PC-9 (cell line): ENCODE results near the gene TBC1D14. TPM values are rescaled to one million over a fixed set of nuclear protein-coding genes. Genes with fewer than 3 reads are reported as not detected.

ENCODE experiments used
- BruUV-seq: library from RNA; stranded (reverse); fragments of 400-500 nt; replicated peaks from 2 replicates; lab custom pipeline; 2021; lab: Mats Ljungman, UMichigan
- CTCF ChIA-PET: fragments of 300-600 bp; sonication (Branson Sonifier 250); formaldehyde crosslinking; loops from one replicate; lab custom pipeline; 2022; ENCODE audit warnings: antibody characterized with exemption; lab: Charles Lee
- POLR2A ChIA-PET: fragments of 300-600 bp; sonication (Branson Sonifier 250); formaldehyde crosslinking; loops from one replicate; lab custom pipeline; 2022; ENCODE audit warnings: antibody characterized with exemption; ENCODE audit not compliant: unreplicated experiment; lab: Charles Lee
- DNase-seq, 2 experiments: peaks; one replicate each; pipeline versions ENCODE4 v3.0.0 to v3.0.0-alpha.2; 2015 to 2022; ENCODE audit warnings: mixed read lengths in 1 of 2
- H2AFZ ChIP-seq: fragments of 200-600 bp; sonication (generic); 2 replicates; pipeline ENCODE4 v1.8.1; 2017; ENCODE audit warnings: antibody characterized with exemption
- H3F3A ChIP-seq: fragments of 200-600 bp; sonication (generic); 2 replicates; pipeline ENCODE4 v1.8.1; 2017; ENCODE audit warnings: antibody characterized with exemption, mild to moderate bottlenecking, low read depth; ENCODE audit not compliant: insufficient read depth
- H3K27ac ChIP-seq: fragments of 200-600 bp; sonication (generic); 2 replicates; pipeline ENCODE4 v1.6.1; 2016; ENCODE audit warnings: mixed run types
- H3K27me3 ChIP-seq: fragments of 200-600 bp; sonication (generic); 2 replicates; pipeline ENCODE4 v1.6.1; 2016; ENCODE audit warnings: low read depth, mixed run types; ENCODE audit not compliant: insufficient read depth
- H3K36me3 ChIP-seq: fragments of 200-600 bp; sonication (generic); 2 replicates; pipeline ENCODE4 v1.6.1; 2016; ENCODE audit warnings: low read depth, mixed run types
- H3K4me1 ChIP-seq: fragments of 200-600 bp; sonication (generic); replicated peaks from 2 replicates; pipeline ENCODE4 v1.6.1; 2016; ENCODE audit warnings: mixed run types; ENCODE audit not compliant: insufficient read depth
- H3K4me2 ChIP-seq: fragments of 200-600 bp; sonication (generic); 2 replicates; pipeline ENCODE4 v1.6.1; 2017; ENCODE audit warnings: mixed run types
- H3K4me3 ChIP-seq: fragments of 200-600 bp; sonication (generic); 2 replicates; pipeline ENCODE4 v1.6.1; 2016; ENCODE audit warnings: mixed run types
- H3K79me2 ChIP-seq: fragments of 200-600 bp; sonication (generic); 2 replicates; pipeline ENCODE4 v1.6.1; 2017; ENCODE audit warnings: low read depth, mixed run types
- H3K9me2 ChIP-seq: fragments of 200-600 bp; sonication (generic); 2 replicates; pipeline ENCODE4 v1.8.1; 2017; ENCODE audit warnings: mild to moderate bottlenecking; ENCODE audit not compliant: insufficient read depth
- H3K9me3 ChIP-seq: fragments of 200-600 bp; sonication (generic); 2 replicates; pipeline ENCODE4 v1.8.1; 2016; ENCODE audit warnings: low read depth; ENCODE audit not compliant: insufficient read depth
- H4K20me1 ChIP-seq: fragments of 200-600 bp; sonication (generic); 2 replicates; pipeline ENCODE4 v1.8.1; 2017; ENCODE audit not compliant: insufficient read depth
- CTCF ChIP-seq: fragments of 200-600 bp; sonication (generic); conservative IDR thresholded peaks from 2 replicates; pipeline ENCODE4 v1.6.1; 2017; ENCODE audit warnings: mixed run types, antibody characterized with exemption, mild to moderate bottlenecking, moderate library complexity
- EZH2 ChIP-seq: fragments of 200-600 bp; sonication (generic); IDR thresholded peaks from 2 replicates; pipeline ENCODE4 v1.8.0; 2017; ENCODE audit warnings: antibody characterized with exemption, low read depth
- intact Hi-C: fragments of 100-400 bp; cut with micrococcal nuclease; formaldehyde crosslinking; loops from one replicate; pipeline ENCODE4 v1.10.0; 2022; ENCODE audit not compliant: unreplicated experiment
- total RNA-seq: library from RNA; stranded (reverse); gene quantifications from 2 replicates; pipeline ENCODE4 v1.2.3, GENCODE V29; 2021

The TBC1D14 gene
- total RNA-seq, 1 experiment from 2014 or later: 46.2 TPM

DNA sequence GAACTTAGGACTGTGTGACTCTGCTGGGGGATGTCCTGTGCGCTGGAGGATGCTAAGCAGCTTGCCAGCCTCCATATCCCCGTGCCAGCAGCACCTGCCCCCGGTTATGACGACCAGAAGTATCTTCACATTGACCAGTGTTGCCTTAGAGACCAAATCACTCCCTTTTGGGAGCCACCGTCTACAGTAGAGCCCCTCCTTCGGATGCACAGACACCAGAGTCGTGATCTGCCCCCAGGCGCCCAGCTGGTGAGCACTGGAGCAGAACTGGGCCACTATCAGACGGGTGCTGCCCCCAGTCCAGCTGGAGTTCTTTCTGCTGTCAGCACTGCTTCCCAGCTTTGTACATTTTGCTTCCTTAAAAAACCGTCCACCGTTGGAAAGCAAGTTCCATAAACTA is 103.5 kb downstream of the TBC1D14 start:
- Histone ChIP-seq H3K9me3 (no peaks in the 10 kb centered on the region), H2AFZ (no peak overlapping the region), H3K4me3 (no peak overlapping the region), H3K79me2 (no peaks in the 10 kb centered on the region), H3F3A (no peaks in the 10 kb centered on the region), H3K36me3 (no peaks in the 10 kb centered on the region), H3K4me2 (no peak overlapping the region), H3K27ac (no peak overlapping the region), H3K9me2 (no peaks in the 10 kb centered on the region), H3K27me3 (no peaks in the 10 kb centered on the region), H3K4me1 (no peaks in the 10 kb centered on the region), H4K20me1 (no peaks in the 10 kb centered on the region)
- ChIA-PET CTCF (no interaction called here), POLR2A (no interaction called here)
- TF ChIP-seq EZH2 (no peak), CTCF (no peak)
- no TSS peak for BruUV-seq
- intact Hi-C loops: no loop called here
- no peak for DNase-seq

GRCh38 chr4:7014815-7015214 is 105.2 kb downstream of the TBC1D14 start:
- Histone ChIP-seq H3K4me2 (no peak overlapping the region), H3K4me1 (no peaks in the 10 kb centered on the region), H3K9me3 (no peaks in the 10 kb centered on the region), H3K9me2 (no peaks in the 10 kb centered on the region), H4K20me1 (no peaks in the 10 kb centered on the region), H3K27me3 (no peaks in the 10 kb centered on the region), H3K36me3 (no peaks in the 10 kb centered on the region), H3K4me3 (no peak overlapping the region), H3F3A (no peaks in the 10 kb centered on the region), H3K79me2 (no peaks in the 10 kb centered on the region), H3K27ac (no peak overlapping the region), H2AFZ (no peak overlapping the region)
- TF ChIP-seq EZH2 (no peak), CTCF (no peak)
- ChIA-PET POLR2A (no interaction called here), CTCF (no interaction called here)
- no peak for DNase-seq
- BruUV-seq: no TSS peak
- intact Hi-C loops: no loop called here

GRCh38 chr4:7015383-7016035 is 105.9 kb downstream of the TBC1D14 start:
- H3K9me2 ChIP-seq: no peaks in the 10 kb centered on the region
- no peak overlapping the region for H3K4me2 ChIP-seq
- no peak overlapping the region for H3K27ac ChIP-seq
- H2AFZ ChIP-seq: no peak overlapping the region
- H3K27me3 ChIP-seq: no peaks in the 10 kb centered on the region
- no peak overlapping the region for H3K4me3 ChIP-seq
- no peaks in the 10 kb centered on the region for H3K4me1 ChIP-seq
- TF ChIP-seq EZH2 (no peak), CTCF (no peak)
- H3K79me2 ChIP-seq: no peaks in the 10 kb centered on the region
- ChIA-PET POLR2A (no interaction called here), CTCF (interaction anchor here (0.5 kb wide), 1 partner anchor 21 kb away, joined by 4 read pairs; no protein-coding TSS in a partner anchor)
- no peaks in the 10 kb centered on the region for H3F3A ChIP-seq
- no peak for DNase-seq
- no peaks in the 10 kb centered on the region for H3K36me3 ChIP-seq
- no TSS peak for BruUV-seq
- no peaks in the 10 kb centered on the region for H4K20me1 ChIP-seq
- H3K9me3 ChIP-seq: no peaks in the 10 kb centered on the region
- intact Hi-C loops: no loop called here
